ENCODE data around the gene RGS12. TPM values are rescaled to one million over a fixed set of nuclear protein-coding genes. Genes with fewer than 3 reads are reported as not detected.

Gene RGS12
- total RNA-seq, 3 donors from 2014 or later, result 16.4 to 28.9 (median 16.8) TPM

DNA sequence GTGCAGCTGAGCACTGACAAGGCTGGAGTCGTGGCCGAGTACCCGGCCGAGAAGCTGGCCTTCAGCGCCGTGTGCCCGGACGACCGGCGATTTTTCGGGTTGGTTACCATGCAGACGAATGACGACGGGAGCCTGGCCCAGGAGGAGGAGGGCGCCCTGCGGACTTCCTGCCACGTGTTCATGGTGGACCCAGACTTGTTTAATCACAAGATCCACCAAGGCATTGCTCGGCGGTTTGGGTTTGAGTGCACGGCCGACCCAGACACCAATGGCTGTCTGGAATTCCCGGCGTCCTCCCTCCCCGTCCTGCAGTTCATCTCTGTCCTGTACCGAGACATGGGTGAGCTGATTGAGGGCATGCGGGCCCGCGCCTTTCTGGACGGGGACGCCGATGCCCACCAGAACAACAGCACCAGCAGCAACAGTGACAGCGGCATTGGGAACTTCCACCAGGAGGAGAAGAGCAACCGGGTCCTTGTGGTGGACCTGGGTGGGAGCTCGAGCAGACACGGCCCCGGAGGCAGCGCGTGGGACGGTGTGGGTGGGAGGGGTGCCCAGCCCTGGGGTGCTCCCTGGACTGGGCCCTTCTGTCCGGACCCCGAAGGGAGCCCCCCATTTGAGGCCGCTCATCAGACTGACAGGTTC, 24.3 kb downstream of the RGS12 start:
- TF ChIP-seq, protein P1, sequence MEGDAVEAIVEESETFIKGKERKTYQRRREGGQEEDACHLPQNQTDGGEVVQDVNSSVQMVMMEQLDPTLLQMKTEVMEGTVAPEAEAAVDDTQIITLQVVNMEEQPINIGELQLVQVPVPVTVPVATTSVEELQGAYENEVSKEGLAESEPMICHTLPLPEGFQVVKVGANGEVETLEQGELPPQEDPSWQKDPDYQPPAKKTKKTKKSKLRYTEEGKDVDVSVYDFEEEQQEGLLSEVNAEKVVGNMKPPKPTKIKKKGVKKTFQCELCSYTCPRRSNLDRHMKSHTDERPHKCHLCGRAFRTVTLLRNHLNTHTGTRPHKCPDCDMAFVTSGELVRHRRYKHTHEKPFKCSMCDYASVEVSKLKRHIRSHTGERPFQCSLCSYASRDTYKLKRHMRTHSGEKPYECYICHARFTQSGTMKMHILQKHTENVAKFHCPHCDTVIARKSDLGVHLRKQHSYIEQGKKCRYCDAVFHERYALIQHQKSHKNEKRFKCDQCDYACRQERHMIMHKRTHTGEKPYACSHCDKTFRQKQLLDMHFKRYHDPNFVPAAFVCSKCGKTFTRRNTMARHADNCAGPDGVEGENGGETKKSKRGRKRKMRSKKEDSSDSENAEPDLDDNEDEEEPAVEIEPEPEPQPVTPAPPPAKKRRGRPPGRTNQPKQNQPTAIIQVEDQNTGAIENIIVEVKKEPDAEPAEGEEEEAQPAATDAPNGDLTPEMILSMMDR (IDR thresholded peaks at IDR 0.05), result no peak
- H3K9me3 ChIP-seq, result no peaks in the 10 kb centered on the region
- H3K36me3 ChIP-seq (ENCODE audit: low read depth), result no peaks in the 10 kb centered on the region
- H3K4me3 ChIP-seq, result no peak overlapping the region
- intact Hi-C loops (cut with DNase I, micrococcal nuclease), result no loop called here
- ATAC-seq (no peak), DNase-seq (peak in 1 of 3 donors; percentile 18)
- H3K4me1 ChIP-seq (ENCODE audit: low read depth), result peaks cover 1% of the 10 kb centered on the region

DNA sequence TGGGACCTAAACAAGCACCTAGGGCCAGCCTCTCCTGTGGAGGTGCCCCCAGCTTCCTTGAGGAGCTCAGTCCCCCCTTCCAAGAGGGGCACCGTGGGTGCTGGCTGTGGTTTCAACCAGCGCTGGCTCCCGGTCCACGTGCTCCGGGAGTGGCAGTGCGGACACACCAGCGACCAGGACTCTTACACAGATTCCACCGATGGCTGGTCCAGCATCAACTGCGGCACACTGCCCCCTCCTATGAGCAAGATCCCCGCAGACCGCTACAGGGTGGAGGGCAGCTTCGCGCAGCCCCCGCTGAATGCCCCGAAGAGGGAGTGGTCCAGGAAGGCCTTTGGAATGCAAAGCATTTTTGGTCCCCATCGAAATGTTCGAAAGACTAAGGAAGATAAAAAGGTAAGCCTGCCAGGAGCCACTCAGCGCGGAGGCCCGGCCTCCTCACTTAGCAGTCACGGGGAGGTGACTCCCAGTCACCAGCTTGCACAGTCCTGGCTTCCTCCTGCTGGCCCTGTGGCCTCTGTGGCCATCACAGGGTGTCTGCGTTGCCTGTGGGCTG, 24.9 kb downstream of the RGS12 start:
- DNase-seq (peak in 1 of 3 donors; percentile 11), ATAC-seq (no peak)
- Histone ChIP-seq H3K9me3 (no peaks in the 10 kb centered on the region), H3K4me3 (no peak overlapping the region), H3K4me1 (ENCODE audit: low read depth) (no peaks in the 10 kb centered on the region), H3K36me3 (ENCODE audit: low read depth) (no peaks in the 10 kb centered on the region)
- intact Hi-C loops (cut with DNase I, micrococcal nuclease), result no loop called here
- TF ChIP-seq, protein P1 (IDR thresholded peaks at IDR 0.05), result no peak

DNA sequence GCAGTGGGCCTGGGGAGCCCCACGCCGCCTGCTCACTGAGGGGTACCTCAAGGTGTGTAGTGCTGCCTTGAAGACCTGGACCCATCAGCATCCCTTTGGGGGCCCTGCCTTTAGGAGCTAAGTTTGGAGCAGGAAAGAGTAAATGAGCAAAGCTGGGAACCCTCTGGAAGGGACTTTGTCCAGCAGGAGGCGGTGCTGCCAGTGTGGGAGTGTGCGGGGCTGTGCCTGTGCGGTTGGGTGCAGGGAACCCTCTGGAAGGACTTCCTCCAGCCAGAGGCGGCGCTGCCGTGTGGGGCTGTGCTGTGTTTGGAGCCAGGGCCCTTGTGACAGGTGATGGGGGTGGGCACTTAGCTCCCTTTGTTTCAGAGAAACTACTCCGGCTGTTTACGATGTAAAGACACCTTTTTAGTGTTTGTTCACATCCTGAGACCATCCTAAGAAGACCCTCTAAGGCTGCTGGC, 25.8 kb downstream of the RGS12 start:
- peak in 1 of 3 donors; percentile 19 for DNase-seq
- H3K4me1 ChIP-seq (ENCODE audit: low read depth), result no peaks in the 10 kb centered on the region
- H3K9me3 ChIP-seq, result no peaks in the 10 kb centered on the region
- H3K4me3 ChIP-seq, result no peak overlapping the region
- TF ChIP-seq, protein P1 (IDR thresholded peaks at IDR 0.05), result no peak
- ATAC-seq, result peak; percentile 48
- intact Hi-C loops (cut with DNase I, micrococcal nuclease), result no loop called here
- no peaks in the 10 kb centered on the region for H3K36me3 ChIP-seq (ENCODE audit: low read depth)

DNA sequence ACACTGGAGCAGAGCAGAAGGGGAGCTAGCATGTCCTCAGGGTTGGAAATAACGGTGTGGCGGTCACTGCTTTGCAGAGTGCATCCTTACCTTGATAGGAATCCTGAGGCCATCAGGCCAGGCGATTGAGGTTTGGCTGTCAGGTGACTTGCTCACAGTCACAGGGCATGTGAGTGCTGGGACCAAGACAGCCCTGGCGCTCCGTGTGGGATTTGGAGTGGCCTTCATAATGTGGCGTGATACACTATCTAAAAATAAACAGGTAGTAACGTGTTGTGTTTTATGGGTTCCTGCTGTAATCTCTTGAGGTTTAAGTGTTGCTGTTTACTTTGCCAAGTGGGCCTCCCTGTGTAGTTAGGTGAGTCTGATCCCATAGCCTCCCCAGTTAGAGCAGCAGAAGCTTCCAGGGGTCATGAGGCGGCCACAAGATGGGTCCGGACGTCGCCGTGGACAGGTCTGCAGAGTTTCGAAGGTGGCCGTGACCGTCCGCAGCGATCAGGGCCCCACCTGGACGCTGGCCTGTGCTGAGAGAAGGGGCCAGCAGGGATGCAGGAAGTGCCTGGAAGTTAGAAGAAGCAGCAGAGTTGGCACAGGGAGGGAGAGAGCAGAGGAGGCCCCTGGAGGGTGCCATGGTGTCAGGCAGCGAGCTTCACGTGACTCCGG, 27.7 kb downstream of the RGS12 start:
- DNase-seq (peak in 1 of 3 donors; percentile 14), ATAC-seq (peak; percentile 10)

DNA sequence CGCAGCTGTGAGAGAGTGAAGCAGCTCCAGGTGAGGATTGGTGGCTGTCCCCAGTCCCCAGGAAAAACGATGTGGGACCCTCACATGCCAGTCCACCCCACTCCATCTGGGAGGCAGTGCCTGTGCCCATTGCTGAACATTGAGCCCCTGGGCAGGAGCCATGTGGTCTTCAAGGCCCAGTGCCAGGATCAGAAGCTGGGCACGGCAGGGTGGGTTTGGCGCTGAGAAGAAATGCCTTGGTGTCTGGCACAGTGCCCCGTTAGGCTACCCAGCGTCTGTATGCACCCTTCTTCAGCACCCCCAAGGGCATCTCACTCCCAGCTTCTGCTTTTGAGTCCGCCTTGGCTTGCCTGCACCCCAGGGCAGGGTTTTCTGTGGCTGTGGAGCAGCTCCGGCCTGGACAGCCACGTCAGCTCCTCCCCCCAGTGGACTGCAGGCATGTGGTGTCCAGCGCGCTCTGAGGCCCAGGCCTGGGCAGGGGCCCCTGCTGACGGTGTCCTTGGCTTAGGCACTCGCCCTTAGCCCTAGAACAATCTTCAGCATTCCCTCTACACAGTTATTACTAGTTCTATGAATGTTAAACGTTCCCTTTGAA, 28.6 kb downstream of the RGS12 start:
- Histone ChIP-seq H3K36me3 (ENCODE audit: low read depth) (no peaks in the 10 kb centered on the region), H3K4me3 (no peak overlapping the region), H3K4me1 (ENCODE audit: low read depth) (no peaks in the 10 kb centered on the region), H3K9me3 (no peaks in the 10 kb centered on the region)
- TF ChIP-seq, protein P1 (IDR thresholded peaks at IDR 0.05), result no peak
- intact Hi-C loops (cut with DNase I, micrococcal nuclease), result no loop called here
- no peak for ATAC-seq
- peak in 1 of 3 donors; percentile 11 for DNase-seq

More for the DNA sequence above, 27.7 kb downstream of the RGS12 start:
- intact Hi-C loops (cut with DNase I, micrococcal nuclease), result no loop called here
- Histone ChIP-seq H3K36me3 (ENCODE audit: low read depth) (no peaks in the 10 kb centered on the region), H3K4me1 (ENCODE audit: low read depth) (no peaks in the 10 kb centered on the region), H3K9me3 (no peaks in the 10 kb centered on the region), H3K4me3 (no peak overlapping the region)
- TF ChIP-seq, protein P1 (IDR thresholded peaks at IDR 0.05), result no peak

Measured in mucosa of descending colon (tissue), 3 donors.